Spleen (tissue), 7 donors: Measurements from ENCODE around the gene HRH2.

Source experiments
- CTCF ChIP-seq, 11 experiments: fragments of 200-600 bp in 7 of 11; fragments of 450-650 bp in 4 of 11; sonication (generic) in 4 of 11; IDR thresholded peaks in 8 of 11; conservative IDR thresholded peaks in 3 of 11; 1 replicate in 7 of 11; 2 replicates in 4 of 11; pipeline versions ENCODE4 v1.4.0 to v1.8.0; 2016 to 2021; ENCODE audit warnings: antibody characterized with exemption in 11 of 11, inconsistent platforms in 4 of 11, mild to moderate bottlenecking in 1 of 11
- POLR2AphosphoS5 ChIP-seq, 3 donors: sonication (generic); formaldehyde crosslinking; IDR thresholded peaks; one replicate each; pipeline ENCODE4 v1.5.1; 2017; ENCODE audit warnings: antibody characterized with exemption in 3 of 3
- donor health status: DM: no; HTN: no; CAD: no; lungs with moderate emphysema.
- donor health status: DM: no; HTN: no; CAD: no.
- donor health status: DM: no; HTN: no; CAD: no.

- no peak for TF ChIP-seq POLR2AphosphoS5 (IDR thresholded peaks at IDR 0.05)
- no peak for TF ChIP-seq CTCF (IDR thresholded peaks at IDR 0.05 in 8 of 11, conservative IDR thresholded peaks at IDR 0.05 in 3 of 11)
Observed at GRCh38 chr5:175743676-175744210, 85.9 kb downstream of the HRH2 start.
